Measurements from ENCODE around the gene THYN1.

DNA sequence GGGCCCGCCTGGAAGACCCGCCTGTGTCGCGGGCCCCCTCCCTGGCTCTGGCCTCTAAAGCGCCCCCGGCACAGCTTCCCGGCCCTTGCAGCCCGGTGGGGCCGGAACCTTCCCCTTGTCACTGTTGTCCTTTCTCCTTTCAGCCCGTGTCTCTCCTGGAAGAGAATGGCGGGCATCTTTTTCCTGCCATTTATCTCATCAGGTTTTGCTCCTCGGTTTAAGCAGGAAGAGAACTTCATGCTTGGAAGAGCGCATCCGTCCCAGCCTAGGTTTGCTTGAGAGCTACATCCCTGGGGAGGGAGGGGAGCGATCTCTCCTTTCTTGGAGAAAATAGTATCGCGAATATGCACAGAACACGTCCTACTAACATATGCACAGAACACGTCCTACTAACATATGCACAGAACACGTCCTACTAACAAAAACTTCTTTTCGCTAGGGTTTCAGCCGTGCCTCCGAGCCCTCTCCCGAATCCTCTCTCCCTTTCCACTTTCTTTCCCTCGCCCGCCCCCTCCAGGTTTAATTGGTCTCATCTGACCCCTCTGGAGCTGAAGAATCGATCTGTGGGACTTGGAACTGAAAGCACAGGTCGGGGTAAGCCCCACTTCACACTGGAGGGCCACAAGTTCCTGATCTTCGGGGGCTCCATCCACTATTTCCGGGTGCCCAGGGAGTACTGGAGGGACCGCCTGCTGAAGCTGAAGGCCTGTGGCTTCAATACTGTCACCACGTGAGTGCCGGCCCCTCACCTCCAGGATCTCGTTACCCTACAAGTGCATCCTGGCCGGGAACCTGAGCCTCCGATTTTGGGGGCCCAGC is 24.2 kb upstream of the THYN1 start:
- no peak for TF ChIP-seq POLR2A (IDR thresholded peaks at IDR 0.05)
- TF ChIP-seq, protein P1, sequence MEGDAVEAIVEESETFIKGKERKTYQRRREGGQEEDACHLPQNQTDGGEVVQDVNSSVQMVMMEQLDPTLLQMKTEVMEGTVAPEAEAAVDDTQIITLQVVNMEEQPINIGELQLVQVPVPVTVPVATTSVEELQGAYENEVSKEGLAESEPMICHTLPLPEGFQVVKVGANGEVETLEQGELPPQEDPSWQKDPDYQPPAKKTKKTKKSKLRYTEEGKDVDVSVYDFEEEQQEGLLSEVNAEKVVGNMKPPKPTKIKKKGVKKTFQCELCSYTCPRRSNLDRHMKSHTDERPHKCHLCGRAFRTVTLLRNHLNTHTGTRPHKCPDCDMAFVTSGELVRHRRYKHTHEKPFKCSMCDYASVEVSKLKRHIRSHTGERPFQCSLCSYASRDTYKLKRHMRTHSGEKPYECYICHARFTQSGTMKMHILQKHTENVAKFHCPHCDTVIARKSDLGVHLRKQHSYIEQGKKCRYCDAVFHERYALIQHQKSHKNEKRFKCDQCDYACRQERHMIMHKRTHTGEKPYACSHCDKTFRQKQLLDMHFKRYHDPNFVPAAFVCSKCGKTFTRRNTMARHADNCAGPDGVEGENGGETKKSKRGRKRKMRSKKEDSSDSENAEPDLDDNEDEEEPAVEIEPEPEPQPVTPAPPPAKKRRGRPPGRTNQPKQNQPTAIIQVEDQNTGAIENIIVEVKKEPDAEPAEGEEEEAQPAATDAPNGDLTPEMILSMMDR (IDR thresholded peaks at IDR 0.05), result no peak

Data from body of pancreas (tissue), 4 donors.